ENCODE measurements around the gene NPC1L1.

DNA sequence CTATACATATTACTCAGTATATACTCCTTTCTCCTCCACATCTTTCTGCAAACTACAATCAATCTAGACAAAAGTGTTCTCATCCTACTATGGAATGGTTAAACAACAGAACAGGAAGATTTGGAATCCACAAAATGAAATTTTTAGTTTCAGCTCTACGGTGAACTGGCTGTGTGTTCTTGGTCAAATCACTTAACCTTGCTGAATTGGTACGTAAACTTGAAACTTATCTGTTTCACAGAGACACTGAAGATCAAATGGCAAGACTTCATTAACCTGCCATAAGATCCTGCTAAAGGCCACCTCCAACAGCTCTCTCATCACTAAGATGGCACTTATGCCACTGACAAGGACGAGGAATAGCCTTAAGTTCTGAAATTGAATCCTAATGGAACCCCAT, 52.2 kb downstream of the NPC1L1 start:
- no peak for TF ChIP-seq CTCF (IDR thresholded peaks at IDR 0.05)
- no peak for TF ChIP-seq POLR2A (IDR thresholded peaks at IDR 0.05)
- TF ChIP-seq EP300 (IDR thresholded peaks at IDR 0.05): no peak

Data from ovary (tissue), 3 donors.